Measurements from ENCODE around the gene KIR2DL3. TPM values are rescaled to one million over a fixed set of nuclear protein-coding genes. Genes with fewer than 3 reads are reported as not detected.
"Not testable (repeated sequence)": the region's sequence is repeated elsewhere in the genome, so short reads cannot be mapped to it uniquely, and the experiment has no call there.

Gene KIR2DL3
- not detected for total RNA-seq (ENCODE audit: unreplicated experiment)
- long read RNA-seq: 0 reads

- H3K4me1 Mint-ChIP-seq (ENCODE audit: unreplicated experiment); H3K27ac Mint-ChIP-seq (ENCODE audit: unreplicated experiment); DNase-seq (ENCODE audit: low spot score); H3K4me3 Mint-ChIP-seq (ENCODE audit: unreplicated experiment): not testable (repeated sequence)
- Mint-ChIP-seq H3K36me3 (ENCODE audit: low read depth, unreplicated experiment) (peaks cover 38% of the 10 kb centered on the region), H3K9me3 (ENCODE audit: unreplicated experiment) (peaks cover 58% of the 10 kb centered on the region), H3K27me3 (ENCODE audit: unreplicated experiment) (peaks cover 12% of the 10 kb centered on the region)
These were observed at the start of gene KIR2DL3 for GRCh38 chr19:54738306-54738705. Gene KIR2DL3, plus strand, starts transcription at chr19:54738513. Its CDS starts 33 bp downstream, at chr19:54738546.

GRCh38 chr19:54691582-54692297 lies 46.6 kb upstream of the KIR2DL3 start:
- Mint-ChIP-seq H3K4me1 (ENCODE audit: unreplicated experiment) (no peaks in the 10 kb centered on the region), H3K36me3 (ENCODE audit: low read depth, unreplicated experiment) (peaks cover 7% of the 10 kb centered on the region), H3K27me3 (ENCODE audit: unreplicated experiment) (peaks cover 4% of the 10 kb centered on the region), H3K4me3 (ENCODE audit: unreplicated experiment) (no peak overlapping the region), H3K9me3 (ENCODE audit: unreplicated experiment) (peaks cover 40% of the 10 kb centered on the region), H3K27ac (ENCODE audit: unreplicated experiment) (no peak overlapping the region)
- no peak for DNase-seq (ENCODE audit: low spot score)
- no peak for TF ChIP-seq CTCF (IDR thresholded peaks at IDR 0.05; ENCODE audit: unreplicated experiment)

GRCh38 chr19:54692298-54692615 lies 46.1 kb upstream of the KIR2DL3 start:
- Mint-ChIP-seq H3K27ac (ENCODE audit: unreplicated experiment) (no peak overlapping the region), H3K27me3 (ENCODE audit: unreplicated experiment) (peaks cover 4% of the 10 kb centered on the region), H3K4me3 (ENCODE audit: unreplicated experiment) (no peak overlapping the region), H3K36me3 (ENCODE audit: low read depth, unreplicated experiment) (peaks cover 7% of the 10 kb centered on the region), H3K4me1 (ENCODE audit: unreplicated experiment) (no peaks in the 10 kb centered on the region), H3K9me3 (ENCODE audit: unreplicated experiment) (peaks cover 40% of the 10 kb centered on the region)
- no peak for DNase-seq (ENCODE audit: low spot score)
- no peak for TF ChIP-seq CTCF (IDR thresholded peaks at IDR 0.05; ENCODE audit: unreplicated experiment)

- H3K27ac Mint-ChIP-seq (ENCODE audit: unreplicated experiment): peak overlapping the region; percentile 72
- H3K9me3 Mint-ChIP-seq (ENCODE audit: unreplicated experiment): peaks cover 41% of the 10 kb centered on the region
- H3K4me3 Mint-ChIP-seq (ENCODE audit: unreplicated experiment): peak overlapping the region; percentile 38
- no peaks in the 10 kb centered on the region for H3K4me1 Mint-ChIP-seq (ENCODE audit: unreplicated experiment)
- no peak for DNase-seq (ENCODE audit: low spot score)
- no peak for TF ChIP-seq CTCF (IDR thresholded peaks at IDR 0.05; ENCODE audit: unreplicated experiment)
- peaks cover 7% of the 10 kb centered on the region for H3K27me3 Mint-ChIP-seq (ENCODE audit: unreplicated experiment)
- peaks cover 11% of the 10 kb centered on the region for H3K36me3 Mint-ChIP-seq (ENCODE audit: low read depth, unreplicated experiment)
These were observed 43.7 kb upstream of the KIR2DL3 start for GRCh38 chr19:54694648-54695047.

GRCh38 chr19:54696117-54696548 lies 42.2 kb upstream of the KIR2DL3 start:
- Mint-ChIP-seq H3K36me3 (ENCODE audit: low read depth, unreplicated experiment) (peaks cover 14% of the 10 kb centered on the region), H3K4me1 (ENCODE audit: unreplicated experiment) (no peaks in the 10 kb centered on the region), H3K27ac (ENCODE audit: unreplicated experiment) (no peak overlapping the region), H3K27me3 (ENCODE audit: unreplicated experiment) (peaks cover 9% of the 10 kb centered on the region), H3K4me3 (ENCODE audit: unreplicated experiment) (no peak overlapping the region), H3K9me3 (ENCODE audit: unreplicated experiment) (peaks cover 45% of the 10 kb centered on the region)
- no peak for DNase-seq (ENCODE audit: low spot score)
- no peak for TF ChIP-seq CTCF (IDR thresholded peaks at IDR 0.05; ENCODE audit: unreplicated experiment)

All from endothelial cell (in vitro differentiated cells).